Cortex of kidney (tissue), 1 donor: ENCODE data around the gene KCNA1.

Source experiments
- DNase-seq: peaks from one replicate; lab custom pipeline; 2025; lab: John Stamatoyannopoulos, UW

KCNA1 gene

DNA sequence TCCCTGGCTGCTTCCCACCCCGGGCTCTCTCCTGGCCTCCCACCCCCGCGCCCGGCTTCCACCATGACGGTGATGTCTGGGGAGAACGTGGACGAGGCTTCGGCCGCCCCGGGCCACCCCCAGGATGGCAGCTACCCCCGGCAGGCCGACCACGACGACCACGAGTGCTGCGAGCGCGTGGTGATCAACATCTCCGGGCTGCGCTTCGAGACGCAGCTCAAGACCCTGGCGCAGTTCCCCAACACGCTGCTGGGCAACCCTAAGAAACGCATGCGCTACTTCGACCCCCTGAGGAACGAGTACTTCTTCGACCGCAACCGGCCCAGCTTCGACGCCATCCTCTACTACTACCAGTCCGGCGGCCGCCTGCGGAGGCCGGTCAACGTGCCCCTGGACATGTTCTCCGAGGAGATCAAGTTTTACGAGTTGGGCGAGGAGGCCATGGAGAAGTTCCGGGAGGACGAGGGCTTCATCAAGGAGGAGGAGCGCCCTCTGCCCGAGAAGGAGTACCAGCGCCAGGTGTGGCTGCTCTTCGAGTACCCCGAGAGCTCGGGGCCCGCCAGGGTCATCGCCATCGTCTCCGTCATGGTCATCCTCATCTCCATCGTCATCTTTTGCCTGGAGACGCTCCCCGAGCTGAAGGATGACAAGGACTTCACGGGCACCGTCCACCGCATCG lies 1.8 kb downstream of the KCNA1 start:
- no peak for DNase-seq

DNA sequence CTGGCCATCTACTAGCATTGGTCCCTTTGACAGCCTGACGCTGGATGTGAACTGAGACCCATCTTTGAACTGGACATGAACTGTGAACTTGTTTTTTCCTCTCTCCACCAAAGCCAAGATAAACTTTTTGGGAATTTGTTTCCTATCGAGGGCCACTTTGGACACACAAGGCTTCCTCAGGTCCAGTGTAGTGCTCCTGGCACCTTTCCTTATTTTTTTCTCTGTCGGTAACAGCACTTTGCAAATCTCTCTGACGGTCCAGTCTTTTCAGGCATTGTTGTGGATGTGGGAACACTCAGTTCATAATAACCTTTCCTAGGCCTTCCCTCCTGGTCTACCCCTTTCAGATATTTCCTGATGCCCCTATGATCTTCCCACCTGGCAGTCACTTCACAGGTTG lies 5.0 kb downstream of the KCNA1 start:
- DNase-seq, result no peak

GRCh38 chr12:4915752-4916151 lies 6.0 kb downstream of the KCNA1 start:
- DNase-seq, result no peak

DNA sequence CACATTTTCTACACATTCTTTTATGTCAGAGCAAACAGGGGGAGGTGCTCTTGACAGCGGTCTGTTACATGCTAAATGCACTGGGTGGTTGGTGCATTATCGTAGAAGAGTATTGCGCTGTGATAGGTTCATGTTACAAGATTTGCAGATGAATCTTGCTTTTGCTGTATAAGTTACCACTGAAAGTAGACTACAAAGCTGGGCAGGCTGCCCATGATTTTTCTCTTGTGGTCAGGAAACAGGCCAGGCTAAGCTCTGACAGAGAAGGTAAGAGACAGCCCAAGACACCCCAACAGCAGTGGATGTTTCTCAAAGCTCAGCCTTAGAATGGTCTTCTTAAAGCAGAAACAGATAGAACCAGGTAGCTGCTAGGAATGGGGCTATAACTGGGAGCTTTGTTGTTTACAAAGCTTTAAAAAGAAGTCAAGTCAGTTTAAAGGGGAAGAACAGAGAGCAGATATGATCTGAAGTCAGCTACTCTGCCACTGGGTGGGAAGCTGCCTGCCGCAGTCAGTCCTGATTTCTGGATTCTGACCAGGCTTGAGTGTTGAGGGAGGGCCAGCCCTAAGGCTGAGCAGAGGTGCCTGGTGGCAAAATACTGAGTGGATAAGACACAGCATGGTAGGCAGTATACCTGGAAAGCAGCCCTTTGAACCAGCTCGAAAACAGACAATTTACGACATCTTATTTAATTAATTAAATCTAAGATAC lies 9.4 kb downstream of the KCNA1 start:
- no peak for DNase-seq

DNA sequence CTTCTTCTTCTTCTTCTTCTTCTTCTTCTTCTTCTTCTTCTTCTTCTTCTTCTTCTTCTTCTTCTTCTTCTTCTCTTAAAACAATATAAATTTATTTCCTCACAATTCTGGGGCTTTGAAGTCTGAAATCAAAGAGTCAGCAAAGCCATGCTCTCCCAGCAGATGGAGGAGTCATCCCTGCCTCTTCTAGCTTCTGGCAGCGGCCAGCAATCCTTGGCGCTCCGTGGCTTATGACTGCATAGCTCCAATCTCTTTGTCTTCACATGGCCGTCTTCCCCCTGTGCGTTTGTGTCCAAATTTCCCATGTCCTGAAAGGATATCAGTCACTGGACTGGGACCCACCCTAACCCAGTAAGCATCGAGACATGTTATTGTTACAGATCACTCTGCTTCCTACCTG lies 22.9 kb downstream of the KCNA1 start:
- DNase-seq, result no peak

- no peak for DNase-seq
These were observed 23.7 kb downstream of the KCNA1 start for GRCh38 chr12:4933411-4933810.

DNA sequence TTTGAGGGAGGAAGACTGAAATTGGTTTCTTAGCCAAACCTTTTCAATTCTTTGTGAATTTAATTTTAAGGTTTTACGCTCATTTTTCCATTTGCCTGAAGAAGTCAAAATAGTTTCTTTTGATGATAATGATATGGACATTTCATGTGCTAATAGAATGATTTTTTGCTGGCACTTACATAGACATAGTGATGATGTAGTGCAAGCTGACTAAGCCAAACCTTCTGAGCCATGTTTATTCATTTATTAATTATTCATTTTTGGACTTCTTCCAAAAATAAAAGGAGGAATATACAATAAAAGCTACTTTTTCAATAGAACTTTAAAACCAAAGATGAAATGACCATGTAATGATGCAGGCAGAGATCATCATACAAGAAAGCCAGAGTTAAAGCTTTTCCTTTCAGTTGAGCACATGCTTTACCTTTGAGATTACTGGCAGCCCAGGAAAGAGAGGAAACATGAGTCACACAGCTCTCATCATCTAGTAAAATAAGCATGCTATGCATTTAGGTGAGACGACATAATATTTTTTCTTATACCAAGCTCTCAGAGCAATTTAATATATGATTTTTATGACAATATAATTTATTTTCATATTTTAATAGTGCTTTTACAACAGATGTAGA lies 24.8 kb downstream of the KCNA1 start:
- DNase-seq, result no peak

DNA sequence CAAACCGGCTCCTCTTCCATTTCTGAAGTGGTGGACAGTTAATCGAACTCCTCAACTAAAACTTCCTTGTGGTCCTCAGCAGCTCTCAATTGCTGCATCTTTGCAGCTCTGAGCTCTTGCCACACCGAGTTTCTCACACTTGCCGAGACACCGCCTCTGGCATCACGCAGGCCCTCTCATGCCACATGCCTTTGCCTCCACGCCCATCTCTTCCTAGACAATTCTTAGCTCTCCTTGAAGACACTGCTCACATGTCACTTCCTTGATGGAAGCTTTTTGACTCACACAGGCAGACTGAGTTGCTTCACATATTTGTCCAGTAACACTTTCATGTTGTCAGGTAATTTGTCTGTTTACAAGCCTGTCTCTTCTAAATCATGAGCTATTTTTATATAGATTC lies 29.2 kb downstream of the KCNA1 start:
- no peak for DNase-seq

DNA sequence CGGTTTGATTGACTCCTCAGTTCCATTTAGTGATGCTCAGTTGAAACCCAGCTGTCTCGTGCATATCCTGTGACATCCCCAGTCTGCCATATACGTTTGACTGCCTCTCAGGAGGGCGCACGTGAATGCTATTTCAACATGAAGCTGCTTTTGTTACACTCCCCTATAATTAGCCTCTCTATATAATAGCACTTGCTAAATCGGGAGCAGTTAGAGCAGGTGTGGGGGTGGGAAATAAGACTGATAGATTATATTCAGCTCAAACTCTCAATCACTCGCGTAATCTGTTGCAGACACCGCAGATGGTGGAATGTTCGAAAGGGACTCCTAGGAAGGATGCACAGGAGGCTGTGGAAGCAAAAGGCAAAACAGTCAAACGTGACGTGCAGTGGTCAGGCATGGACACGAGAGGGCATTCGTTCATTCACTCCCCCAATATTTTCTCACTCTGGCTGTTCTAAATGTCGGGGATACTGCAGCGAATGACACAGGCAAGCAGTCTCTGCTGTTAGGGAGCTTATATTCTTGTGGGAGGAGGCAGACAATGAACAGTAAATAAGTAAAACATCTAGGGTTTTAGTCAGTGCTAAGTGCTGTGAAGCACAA lies 29.8 kb downstream of the KCNA1 start:
- DNase-seq, result no peak

GRCh38 chr12:4943067-4943937 lies 33.6 kb downstream of the KCNA1 start:
- DNase-seq, result no peak

DNA sequence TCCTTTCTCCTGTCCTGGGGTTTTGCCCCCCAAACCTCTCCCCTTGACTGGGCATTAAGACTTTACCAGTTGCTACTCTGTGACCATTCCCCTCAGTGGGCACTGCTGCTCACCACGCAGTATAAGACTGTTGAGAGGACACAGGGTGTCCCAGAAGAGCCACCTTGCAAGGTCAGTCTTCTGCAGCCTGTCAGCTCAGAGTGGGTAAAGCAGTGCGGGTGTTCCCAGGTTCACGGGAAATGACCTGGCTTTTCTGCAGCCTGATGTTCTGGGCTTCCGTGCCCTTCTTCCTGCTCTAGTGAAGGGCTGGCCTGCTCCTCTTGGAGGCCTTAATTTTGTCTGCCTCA lies 34.2 kb downstream of the KCNA1 start:
- DNase-seq, result no peak

- no peak for DNase-seq
These were observed 37.5 kb downstream of the KCNA1 start for GRCh38 chr12:4947253-4947652.

DNA sequence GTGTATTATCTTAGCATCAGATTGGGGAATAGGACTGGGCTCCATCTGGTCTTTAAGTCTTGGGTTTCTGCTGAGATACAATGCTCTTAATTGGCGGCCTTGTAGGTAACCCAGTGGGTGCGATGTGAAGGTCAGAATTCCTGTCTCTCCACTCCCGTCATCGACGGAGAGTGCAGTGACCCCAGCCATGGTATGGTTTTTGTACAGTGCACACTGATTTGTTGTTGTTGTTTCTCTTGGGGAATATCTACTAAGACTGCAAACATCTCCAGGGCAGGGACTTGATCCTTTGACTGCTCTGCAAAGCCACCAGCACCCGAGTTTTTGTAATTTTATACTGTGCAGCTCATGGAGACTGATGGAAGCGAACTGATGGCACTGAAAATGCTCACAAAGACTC lies 41.4 kb downstream of the KCNA1 start:
- no peak for DNase-seq

- no peak for DNase-seq
These were observed 41.9 kb downstream of the KCNA1 start for GRCh38 chr12:4951601-4952000.

GRCh38 chr12:4954621-4955354 lies 45.1 kb downstream of the KCNA1 start:
- DNase-seq, result no peak

DNA sequence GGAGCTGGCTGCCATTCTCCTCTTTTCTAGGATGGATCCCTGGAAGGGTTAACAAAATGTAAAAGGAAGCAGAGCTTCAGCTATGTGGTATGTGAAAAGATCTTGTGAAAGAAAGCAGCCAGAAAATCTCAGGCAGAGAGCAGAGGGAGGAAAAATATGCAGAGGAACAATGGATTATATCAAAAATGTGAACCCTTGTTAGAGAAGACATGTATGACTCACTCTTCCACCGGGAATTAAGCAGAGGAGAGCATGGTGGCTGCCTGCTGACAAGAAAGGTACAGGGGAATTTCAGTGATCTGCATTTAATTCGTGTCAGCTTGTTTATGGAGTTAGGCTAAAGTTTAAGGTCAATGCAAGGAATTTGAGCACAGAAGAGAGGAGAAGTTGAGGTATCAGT lies 46.3 kb downstream of the KCNA1 start:
- no peak for DNase-seq

- no peak for DNase-seq
These were observed 47.3 kb downstream of the KCNA1 start for GRCh38 chr12:4956968-4957367.

DNA sequence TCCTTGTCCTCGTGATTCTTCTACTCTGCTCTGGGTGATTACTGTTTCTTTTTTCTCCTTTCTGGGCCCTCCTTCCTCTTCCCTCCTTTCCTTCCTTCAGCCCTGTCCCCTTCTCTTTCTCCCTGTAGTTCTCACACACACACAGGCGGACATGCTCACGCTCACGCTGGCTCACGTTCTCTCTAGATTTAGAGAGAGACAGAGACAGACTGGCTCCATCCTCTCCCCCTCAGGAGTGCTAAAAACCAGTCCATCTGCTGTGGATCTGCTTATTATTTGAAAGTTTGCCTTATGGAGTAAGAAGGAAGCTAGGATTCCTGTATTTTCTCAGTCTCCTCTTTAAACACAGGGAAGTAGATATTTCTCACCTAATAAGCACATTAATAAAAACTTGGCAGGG lies 48.1 kb downstream of the KCNA1 start:
- no peak for DNase-seq

GRCh38 chr12:4958697-4959375 lies 49.1 kb downstream of the KCNA1 start:
- no peak for DNase-seq

- no peak for DNase-seq
These were observed 49.7 kb downstream of the KCNA1 start for GRCh38 chr12:4959381-4959780.

DNA sequence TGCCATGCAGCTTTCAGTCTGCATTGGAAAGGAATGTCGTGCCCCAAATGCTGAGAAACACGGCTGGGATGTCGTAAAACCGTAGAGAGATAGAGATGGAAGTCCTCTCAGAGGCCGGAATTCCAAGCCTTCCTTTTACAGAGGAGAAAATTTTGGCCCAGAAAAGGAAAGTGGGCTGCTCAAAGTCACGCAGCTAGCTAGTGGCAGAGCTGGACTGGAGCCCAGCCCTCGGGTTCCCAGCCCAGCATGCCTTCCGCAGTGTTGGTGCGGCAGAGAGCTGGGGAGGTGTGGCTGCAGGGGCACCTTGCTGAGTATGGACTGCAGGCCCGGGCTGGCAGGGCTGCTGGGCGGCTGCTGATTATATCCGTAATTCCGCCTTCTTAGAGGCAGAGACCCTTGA lies 50.3 kb downstream of the KCNA1 start:
- no peak for DNase-seq
